ENCODE data around the gene DGKQ.

GRCh38 chr4:1019320-1019719 is 46.0 kb upstream of the DGKQ start:
- TF ChIP-seq CTCF (IDR thresholded peaks at IDR 0.05) (no peak), EZH2 (IDR thresholded peaks at IDR 0.05) (no peak)
